ENCODE measurements around the gene CFAP97D1.

Gene CFAP97D1

GRCh38 chr17:43800736-43801135, 20.5 kb downstream of the CFAP97D1 start:
- DNase-seq: no peak

- DNase-seq: no peak
Measured at GRCh38 chr17:43801844-43802243, 21.6 kb downstream of the CFAP97D1 start.

GRCh38 chr17:43803758-43804157, 23.5 kb downstream of the CFAP97D1 start:
- no peak for DNase-seq

- no peak for DNase-seq
Measured at GRCh38 chr17:43805117-43805516, 24.9 kb downstream of the CFAP97D1 start.

- no peak for DNase-seq
Measured at GRCh38 chr17:43808076-43808475, 27.8 kb downstream of the CFAP97D1 start.

- no peak for DNase-seq
Measured at GRCh38 chr17:43809121-43809520, 28.9 kb downstream of the CFAP97D1 start.

- DNase-seq: no peak
Measured at GRCh38 chr17:43810226-43810715, 30.0 kb downstream of the CFAP97D1 start.

GRCh38 chr17:43810823-43811222, 30.6 kb downstream of the CFAP97D1 start:
- DNase-seq: no peak

GRCh38 chr17:43812396-43813265, 32.4 kb downstream of the CFAP97D1 start:
- DNase-seq: no peak

GRCh38 chr17:43813386-43813785, 33.2 kb downstream of the CFAP97D1 start:
- DNase-seq: no peak

- DNase-seq: no peak
Measured at GRCh38 chr17:43814026-43814425, 33.8 kb downstream of the CFAP97D1 start.

- DNase-seq: no peak
Measured at GRCh38 chr17:43814714-43815113, 34.5 kb downstream of the CFAP97D1 start.

GRCh38 chr17:43816336-43817320, 36.4 kb downstream of the CFAP97D1 start:
- no peak for DNase-seq

- no peak for DNase-seq
Measured at GRCh38 chr17:43817826-43818225, 37.6 kb downstream of the CFAP97D1 start.

GRCh38 chr17:43818966-43819365, 38.7 kb downstream of the CFAP97D1 start:
- no peak for DNase-seq

- no peak for DNase-seq
Measured at GRCh38 chr17:43820759-43821158, 40.5 kb downstream of the CFAP97D1 start.

- no peak for DNase-seq
Measured at GRCh38 chr17:43822570-43823190, 42.4 kb downstream of the CFAP97D1 start.

- no peak for DNase-seq
Measured at GRCh38 chr17:43823350-43824084, 43.3 kb downstream of the CFAP97D1 start.

- no peak for DNase-seq
Measured at GRCh38 chr17:43825567-43825966, 45.3 kb downstream of the CFAP97D1 start.

- DNase-seq: no peak
Measured at GRCh38 chr17:43826206-43826605, 46.0 kb downstream of the CFAP97D1 start.

- no peak for DNase-seq
Measured at GRCh38 chr17:43827596-43827995, 47.4 kb downstream of the CFAP97D1 start.

GRCh38 chr17:43829738-43830137, 49.5 kb downstream of the CFAP97D1 start:
- no peak for DNase-seq
